Hypothalamus (tissue), 51 donors: ENCODE results near the gene RBMS3.
A peak's percentile ranks its signal among the peaks of the same experiment; 100 is the strongest.

Experiments
- DNase-seq, 51 donors: peaks; one replicate each; lab custom pipeline; 2025; lab: John Stamatoyannopoulos, UW

The RBMS3 gene

GRCh38 chr3:29606416-29606815 lies 325.5 kb downstream of the RBMS3 start:
- no peak for DNase-seq

DNA sequence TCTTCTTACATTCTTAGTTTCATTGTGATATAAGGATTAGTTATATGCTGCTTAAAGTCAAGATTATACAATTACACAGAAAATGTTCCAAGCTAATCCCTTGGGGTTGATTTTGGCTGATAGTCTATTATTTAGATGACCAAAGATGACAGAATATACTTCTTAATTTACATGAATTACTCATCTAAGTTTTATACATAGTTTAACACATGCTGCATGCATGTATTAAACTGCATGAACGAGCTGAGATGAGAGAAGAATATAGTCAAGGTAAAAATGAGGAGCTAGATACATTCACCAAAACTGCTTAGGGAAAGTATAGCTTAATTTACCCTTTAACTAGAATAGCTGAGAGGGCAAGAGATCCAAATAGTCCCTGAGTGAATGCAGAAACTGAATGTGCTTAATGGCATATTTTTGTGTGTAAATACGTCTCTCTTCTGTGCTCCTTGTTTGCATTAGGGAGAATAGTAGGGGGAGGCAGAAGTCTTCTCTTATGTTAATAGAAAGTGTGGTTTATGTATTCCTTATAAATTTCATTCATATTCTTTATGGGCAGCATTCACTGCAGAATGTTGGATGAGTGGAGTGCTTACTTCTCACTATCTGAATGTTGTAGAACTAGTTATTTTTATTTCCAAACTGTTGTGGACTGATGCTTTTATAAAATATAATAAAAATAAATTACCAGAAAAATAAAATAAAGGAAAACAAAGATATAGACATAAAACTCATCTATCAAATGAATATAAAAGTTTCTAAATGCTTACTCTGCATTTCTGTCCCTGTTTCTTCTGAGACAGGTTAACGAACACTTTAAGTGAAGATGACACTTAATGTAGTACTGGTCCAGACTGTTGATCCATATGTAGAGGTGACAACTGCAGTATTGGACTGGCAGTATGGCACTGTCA lies 327.8 kb downstream of the RBMS3 start:
- DNase-seq = no peak

GRCh38 chr3:29609328-29609811 lies 328.5 kb downstream of the RBMS3 start:
- DNase-seq = no peak

DNA sequence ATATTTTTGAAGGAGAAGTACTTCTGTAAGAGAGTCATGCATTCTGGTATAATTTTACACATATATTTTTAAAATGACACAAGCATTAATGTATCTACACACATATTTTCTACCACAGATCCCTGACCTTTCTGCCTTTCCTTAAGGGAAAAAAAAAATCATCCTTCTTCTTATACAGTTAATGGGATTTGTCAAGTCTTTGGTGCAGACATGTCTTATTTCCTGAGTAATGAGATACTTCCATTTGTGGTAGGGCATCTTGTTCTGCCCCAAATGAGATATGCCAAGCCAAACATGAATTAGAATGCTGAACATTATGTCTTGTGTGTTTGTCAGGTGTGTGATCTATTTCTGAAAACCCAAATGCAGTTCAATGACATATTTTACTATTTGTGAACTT lies 329.9 kb downstream of the RBMS3 start:
- no peak for DNase-seq

GRCh38 chr3:29611252-29611651 lies 330.4 kb downstream of the RBMS3 start:
- DNase-seq = no peak

DNA sequence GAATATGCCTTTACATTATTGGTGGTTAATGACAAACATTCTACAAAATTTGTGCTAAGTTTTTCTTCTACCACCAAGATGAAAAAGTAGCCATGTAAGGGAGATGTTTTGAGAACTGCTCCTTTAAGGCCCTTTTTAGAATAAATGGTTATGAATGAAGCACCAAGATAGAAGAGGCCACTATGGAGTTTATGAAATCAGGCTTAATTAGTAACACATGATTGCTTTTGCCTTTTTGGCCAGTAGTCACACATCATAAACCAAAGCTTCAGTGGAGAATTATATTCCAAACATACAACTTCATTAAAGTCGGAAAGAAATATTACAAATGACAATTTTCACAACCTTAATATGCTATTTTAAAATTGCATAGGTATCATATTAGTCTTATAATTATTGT lies 331.7 kb downstream of the RBMS3 start:
- no peak for DNase-seq

DNA sequence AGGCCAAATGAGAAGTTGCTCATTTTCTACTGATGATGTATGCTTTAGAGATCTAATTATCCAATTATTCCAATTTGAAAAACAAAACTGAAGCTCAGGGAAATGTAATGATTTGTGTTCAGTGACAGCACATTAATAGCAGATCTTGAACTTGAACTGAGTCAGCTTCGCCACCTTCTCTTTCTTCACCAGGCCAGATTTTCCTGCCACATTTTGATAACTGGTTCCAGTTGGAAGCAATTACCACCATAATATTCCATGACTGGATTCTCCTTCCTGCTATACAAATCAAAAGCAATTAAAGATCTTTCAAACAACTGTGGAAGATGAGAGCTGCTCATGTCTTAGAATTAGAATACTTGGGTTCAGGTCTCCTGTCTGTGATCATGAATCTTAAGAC lies 334.1 kb downstream of the RBMS3 start:
- no peak for DNase-seq

DNA sequence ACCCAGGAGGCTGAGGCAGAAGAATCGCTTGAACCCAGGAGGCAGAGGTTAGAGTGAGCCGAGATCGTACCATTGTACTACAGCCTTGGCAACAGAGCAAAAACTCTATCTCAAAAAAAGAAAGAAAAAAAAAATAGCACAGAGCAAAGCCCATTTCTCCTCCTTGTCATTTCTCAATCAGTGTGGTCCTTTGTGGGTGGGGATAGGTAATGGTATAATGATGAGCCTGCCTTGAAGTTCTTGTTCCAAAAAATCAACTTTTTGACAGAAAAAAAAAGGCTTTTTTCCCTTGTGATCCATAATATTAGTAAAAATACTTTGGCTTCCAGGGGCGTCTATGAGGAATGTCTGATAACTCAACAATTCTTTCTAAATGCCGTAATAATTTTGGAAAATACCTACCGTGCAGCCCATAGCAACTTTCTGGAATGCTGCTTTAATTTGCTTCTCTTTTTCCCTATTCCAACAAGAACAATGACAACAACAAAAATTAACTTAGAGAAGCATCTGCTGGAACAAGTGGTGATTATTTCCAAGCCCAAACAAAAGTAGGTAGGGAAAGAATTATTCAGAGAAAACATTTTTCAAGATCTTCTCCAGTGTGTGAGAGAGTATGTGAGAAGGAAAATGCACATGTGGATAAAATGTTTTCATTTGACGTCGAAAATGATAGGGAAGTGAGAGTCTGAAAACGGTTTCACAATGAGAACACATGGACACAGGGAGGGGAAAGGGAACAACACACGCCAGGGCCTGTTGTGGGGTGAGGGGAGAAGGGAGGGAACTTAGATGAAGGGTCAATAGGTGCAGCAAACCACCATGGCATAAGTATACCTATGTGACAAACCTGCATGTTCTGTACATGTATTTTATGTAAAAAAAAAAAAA lies 337.8 kb downstream of the RBMS3 start:
- DNase-seq = peak in 6 of 51 donors; percentile 1 to 6 (median 4)

GRCh38 chr3:29619676-29620075 lies 338.8 kb downstream of the RBMS3 start:
- no peak for DNase-seq

- no peak for DNase-seq
Measured at GRCh38 chr3:29627136-29628117, 346.6 kb downstream of the RBMS3 start.

GRCh38 chr3:29628795-29629194 lies 347.9 kb downstream of the RBMS3 start:
- DNase-seq = no peak

- no peak for DNase-seq
Measured at GRCh38 chr3:29635888-29636287, 355.0 kb downstream of the RBMS3 start.

GRCh38 chr3:29637068-29637467 lies 356.2 kb downstream of the RBMS3 start:
- DNase-seq = no peak

DNA sequence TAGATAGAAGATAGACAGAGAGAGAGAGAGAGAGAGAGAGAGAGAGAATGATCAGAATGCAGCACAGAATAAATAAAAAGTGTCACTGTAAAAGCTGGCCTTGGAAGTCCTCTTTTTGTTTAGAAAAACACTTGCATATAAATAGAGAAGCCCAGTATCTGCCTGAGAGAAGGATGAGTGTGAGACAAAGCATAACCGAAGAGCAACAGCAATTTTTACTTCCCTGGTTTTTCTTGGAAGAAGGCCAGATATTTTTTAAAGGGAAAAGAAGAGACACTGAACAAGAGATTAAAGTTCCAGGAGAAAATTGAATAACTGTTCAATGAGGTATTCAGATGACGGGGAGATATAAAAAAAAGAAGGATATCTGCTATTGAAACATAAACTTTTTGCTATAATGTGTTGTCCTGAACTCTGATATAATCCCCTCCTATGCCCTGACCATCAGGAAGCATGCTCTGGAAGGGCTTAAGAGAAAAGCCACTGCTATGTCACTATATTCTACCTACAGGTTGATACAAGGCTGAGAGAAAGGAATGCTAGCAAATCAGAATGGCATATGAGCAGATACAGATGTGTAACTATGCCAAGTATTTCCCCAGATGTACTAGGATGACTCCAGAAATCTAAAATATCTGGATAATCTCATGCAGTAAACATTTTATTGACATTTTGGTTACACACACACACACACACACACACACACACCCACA lies 358.9 kb downstream of the RBMS3 start:
- DNase-seq = no peak

DNA sequence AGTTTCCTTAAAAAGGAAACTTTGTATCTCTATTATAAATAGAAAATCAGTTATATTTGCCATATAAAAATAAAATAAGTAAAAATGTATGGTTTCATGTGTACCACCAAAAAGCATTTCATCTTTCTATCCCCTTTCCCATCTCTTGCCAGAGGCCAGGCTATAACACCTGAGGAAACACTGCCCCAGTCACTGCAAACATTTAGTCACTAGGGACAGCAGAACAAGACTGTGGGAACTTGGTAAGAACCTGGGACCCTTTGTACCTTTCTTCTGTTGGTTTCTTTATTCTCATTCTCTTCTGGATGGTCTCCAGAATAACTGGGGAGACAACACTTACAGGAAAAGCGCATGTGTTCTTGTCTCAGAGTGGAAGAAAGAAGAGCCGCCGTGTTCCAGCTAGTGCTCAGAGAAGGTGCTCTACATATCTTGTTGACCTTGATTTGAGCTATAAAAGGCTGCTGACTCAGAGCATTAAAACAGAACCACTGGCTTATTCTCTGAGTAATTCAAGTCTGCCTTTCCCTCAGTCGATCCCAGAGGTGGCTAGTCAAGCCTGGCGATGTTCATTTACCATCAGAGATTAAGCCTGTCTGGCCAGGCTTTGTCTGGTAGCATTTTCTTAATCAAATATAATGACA lies 361.6 kb downstream of the RBMS3 start:
- peak in 5 of 51 donors; percentile 0 to 21 (median 2) for DNase-seq

DNA sequence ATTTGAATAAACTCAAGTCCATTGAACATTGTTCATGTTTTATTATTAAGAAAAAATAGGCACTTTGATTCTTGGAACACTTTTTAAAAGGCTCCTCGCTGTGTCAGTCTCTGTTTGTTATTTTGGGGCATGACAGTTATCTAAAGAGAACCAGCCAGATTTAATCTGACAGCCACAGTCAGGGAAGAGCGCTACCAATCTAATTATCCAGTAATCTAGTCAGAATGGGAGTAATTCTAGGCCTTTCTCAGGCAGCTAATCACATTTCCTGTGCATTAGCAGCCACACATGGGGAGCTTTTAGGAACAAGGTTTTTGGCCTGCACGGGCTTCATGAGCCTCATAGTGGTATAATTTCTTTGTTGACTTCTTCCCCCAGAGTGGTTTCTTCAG lies 362.2 kb downstream of the RBMS3 start:
- DNase-seq = no peak

DNA sequence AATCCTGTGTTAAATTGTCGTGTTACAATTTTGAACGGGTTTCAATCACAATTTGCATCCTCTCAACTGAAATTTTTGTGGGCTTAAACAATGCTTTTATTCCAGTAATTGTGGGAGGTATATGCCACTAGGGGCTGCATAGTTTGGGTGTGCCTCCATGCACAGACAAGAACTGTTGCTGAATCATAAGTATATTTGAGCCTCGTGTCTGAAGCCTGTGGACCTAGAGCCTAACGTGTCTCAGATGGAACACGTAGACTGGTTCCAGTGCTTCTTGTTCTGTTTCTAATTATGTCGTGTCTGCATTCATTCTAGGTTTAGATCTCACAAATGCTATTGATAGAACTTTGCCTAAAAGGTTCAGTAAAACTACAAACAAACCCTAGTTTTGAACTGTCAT lies 363.4 kb downstream of the RBMS3 start:
- no peak for DNase-seq

DNA sequence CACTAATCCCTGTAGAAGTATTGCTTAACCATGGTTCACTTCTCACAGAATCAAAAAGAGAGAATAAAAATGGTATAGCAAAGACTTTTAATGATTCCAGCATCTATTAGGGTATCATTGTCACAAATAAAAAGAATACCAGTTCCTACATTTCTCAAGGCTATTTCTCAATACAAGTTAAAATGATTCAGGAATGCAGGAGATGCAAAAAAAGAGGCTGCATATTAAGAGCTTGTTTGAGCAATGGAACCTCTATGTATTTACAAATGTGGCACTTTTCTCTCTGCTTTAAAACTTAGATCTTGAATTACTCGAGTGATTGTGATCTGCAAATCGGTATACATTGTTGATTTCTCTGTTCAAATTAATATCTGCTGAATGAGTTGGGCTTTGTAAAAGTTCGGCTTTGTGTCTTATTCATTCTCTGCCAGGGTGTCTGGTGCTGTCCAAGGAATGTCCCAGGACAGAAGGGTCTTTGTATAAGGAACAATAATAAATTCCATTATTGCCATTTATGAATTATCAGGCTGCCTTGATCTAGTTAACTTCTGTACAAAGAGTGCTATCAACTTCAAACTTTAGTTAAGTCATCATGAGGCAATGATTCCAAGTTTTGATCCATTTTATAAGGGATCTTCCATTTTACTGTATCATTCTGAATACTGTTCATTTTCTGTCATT lies 364.2 kb downstream of the RBMS3 start:
- no peak for DNase-seq

DNA sequence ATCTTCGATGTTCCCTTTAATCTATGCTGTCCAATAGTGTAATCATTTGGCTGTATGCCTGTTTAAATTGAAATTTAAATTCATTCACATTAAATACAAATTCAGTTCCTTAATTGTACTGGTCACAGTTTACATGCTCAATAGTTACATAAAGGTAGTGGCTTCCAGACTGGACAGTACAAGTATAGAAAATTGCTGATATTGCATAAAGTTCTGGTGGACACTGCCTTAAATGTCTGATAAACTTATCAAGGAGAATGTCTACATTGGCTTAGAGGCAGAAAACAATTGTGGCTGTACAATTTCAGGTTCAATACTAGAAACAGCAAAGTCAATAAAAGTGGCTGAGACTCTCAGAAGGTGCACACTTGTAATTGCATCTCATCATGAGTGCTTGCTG lies 365.2 kb downstream of the RBMS3 start:
- DNase-seq = no peak
